H9 (cell line): ENCODE data around the gene GPC6. TPM values are rescaled to one million over a fixed set of nuclear protein-coding genes. Genes with fewer than 3 reads are reported as not detected.

Experiments
- DNase-seq: peaks from one replicate; pipeline ENCODE4 v3.0.0-alpha.2; 2017
- H2AFZ ChIP-seq: one replicate; pipeline ENCODE4 v1.6.1; 2013; ENCODE audit warnings: mild to moderate bottlenecking, low read length, control low read depth, moderate library complexity
- H2AK5ac ChIP-seq: 2 replicates; pipeline ENCODE4 v1.6.1; 2013; ENCODE audit warnings: low read length, control low read depth, mixed read lengths; ENCODE audit not compliant: insufficient read length
- H2BK120ac ChIP-seq: one replicate; pipeline ENCODE4 v1.6.1; 2013; ENCODE audit warnings: low read depth, mild to moderate bottlenecking, low read length, control low read depth, inconsistent platforms; ENCODE audit not compliant: poor library complexity, severe bottlenecking
- H2BK12ac ChIP-seq: 2 replicates; pipeline ENCODE4 v1.6.1; 2013; ENCODE audit warnings: low read length, control low read depth, mixed read lengths, low read depth; ENCODE audit not compliant: insufficient read length
- H2BK15ac ChIP-seq: 2 replicates; pipeline ENCODE4 v1.6.1; 2013; ENCODE audit warnings: low read depth, low read length, control low read depth
- H2BK20ac ChIP-seq: one replicate; pipeline ENCODE4 v1.6.1; 2013; ENCODE audit warnings: low read depth, mild to moderate bottlenecking, low read length, control low read depth, inconsistent platforms; ENCODE audit not compliant: poor library complexity, severe bottlenecking
- H2BK5ac ChIP-seq: 2 replicates; pipeline ENCODE4 v1.6.1; 2013; ENCODE audit warnings: low read length, control low read depth, mixed read lengths; ENCODE audit not compliant: insufficient read length
- H3K14ac ChIP-seq: 2 replicates; pipeline ENCODE4 v1.6.1; 2013; ENCODE audit warnings: low read length, control low read depth; ENCODE audit not compliant: insufficient read depth
- H3K18ac ChIP-seq: 2 replicates; pipeline ENCODE4 v1.6.1; 2013; ENCODE audit warnings: low read depth, mild to moderate bottlenecking, mixed read lengths, low read length, control low read depth; ENCODE audit not compliant: insufficient read length
- H3K23ac ChIP-seq: 2 replicates; pipeline ENCODE4 v1.6.1; 2013; ENCODE audit warnings: low read length, control low read depth, mixed read lengths, low read depth; ENCODE audit not compliant: insufficient read length
- H3K23me2 ChIP-seq: 2 replicates; pipeline ENCODE4 v1.6.1; 2013; ENCODE audit warnings: low read depth, mild to moderate bottlenecking, mixed read lengths, low read length, control low read depth; ENCODE audit not compliant: insufficient read length, poor library complexity, severe bottlenecking
- H3K27ac ChIP-seq: 2 replicates; pipeline ENCODE4 v1.5.1; 2013; ENCODE audit warnings: low read length, control low read depth, mixed read lengths, low read depth; ENCODE audit not compliant: insufficient read length
- H3K27me3 ChIP-seq: 2 replicates; pipeline ENCODE4 v1.6.1; 2013; ENCODE audit warnings: low read length, control low read depth, inconsistent platforms; ENCODE audit not compliant: insufficient read depth
- H3K4ac ChIP-seq: 2 replicates; pipeline ENCODE4 v1.6.1; 2013; ENCODE audit warnings: low read depth, mild to moderate bottlenecking, control low read depth, inconsistent platforms, low read length, moderate library complexity
- H3K4me1 ChIP-seq: 2 replicates; pipeline ENCODE4 v1.6.1; 2013; ENCODE audit warnings: low read length, control low read depth, inconsistent platforms; ENCODE audit not compliant: insufficient read depth
- H3K4me2 ChIP-seq: 2 replicates; pipeline ENCODE4 v1.6.1; 2013; ENCODE audit warnings: low read length, control low read depth, mixed read lengths; ENCODE audit not compliant: insufficient read length, insufficient read depth
- H3K56ac ChIP-seq: 2 replicates; pipeline ENCODE4 v1.6.1; 2013; ENCODE audit warnings: low read depth, mild to moderate bottlenecking, mixed read lengths, low read length, control low read depth; ENCODE audit not compliant: insufficient read length
- H3K79me1 ChIP-seq: 2 replicates; pipeline ENCODE4 v1.6.1; 2013; ENCODE audit warnings: low read depth, mild to moderate bottlenecking, moderate library complexity, low read length, control low read depth, inconsistent platforms; ENCODE audit not compliant: insufficient read depth, poor library complexity, severe bottlenecking
- H3K79me2 ChIP-seq: 2 replicates; pipeline ENCODE4 v1.6.1; 2013; ENCODE audit warnings: low read length, control low read depth, inconsistent platforms; ENCODE audit not compliant: insufficient read depth
- H3K9ac ChIP-seq: 2 replicates; pipeline ENCODE4 v1.6.1; 2013; ENCODE audit warnings: low read length, control low read depth, mixed read lengths; ENCODE audit not compliant: insufficient read length; ENCODE audit errors: extremely low read depth
- H3K9me3 ChIP-seq: one replicate; pipeline ENCODE4 v1.6.1; 2013; ENCODE audit warnings: low read depth, low read length, inconsistent platforms; ENCODE audit not compliant: control insufficient read depth
- H3T11ph ChIP-seq: one replicate; pipeline ENCODE4 v1.6.1; 2013; ENCODE audit warnings: mild to moderate bottlenecking, low read length, control low read depth, inconsistent platforms
- H4K20me1 ChIP-seq: one replicate; pipeline ENCODE4 v1.6.1; 2013; ENCODE audit not compliant: control insufficient read depth, insufficient read length, insufficient read depth
- H4K5ac ChIP-seq: 2 replicates; pipeline ENCODE4 v1.6.1; 2013; ENCODE audit warnings: low read depth, mild to moderate bottlenecking, mixed read lengths, low read length, control low read depth; ENCODE audit not compliant: insufficient read length
- H4K8ac ChIP-seq: replicated peaks from 2 replicates; pipeline ENCODE4 v1.6.1; 2013; ENCODE audit warnings: low read length, control low read depth, mixed read lengths, low read depth; ENCODE audit not compliant: insufficient read length
- H4K91ac ChIP-seq: 2 replicates; pipeline ENCODE4 v1.6.1; 2013; ENCODE audit warnings: low read depth, mild to moderate bottlenecking, moderate library complexity, mixed read lengths, low read length, control low read depth; ENCODE audit not compliant: insufficient read length
- H3K27ac Mint-ChIP-seq, 3 experiments: 2 replicates in 2 of 3; 3 replicates in 1 of 3; pipeline ENCODE4 v1.8.0; 2020 to 2021; ENCODE audit warnings: mixed read lengths in 3 of 3, mild to moderate bottlenecking in 1 of 3, moderate library complexity in 1 of 3
- H3K27me3 Mint-ChIP-seq: 2 replicates; pipeline ENCODE4 v1.8.0; 2021; ENCODE audit warnings: low read depth, mild to moderate bottlenecking, moderate library complexity, mixed read lengths
- H3K36me3 Mint-ChIP-seq, 3 experiments: 2 replicates in 2 of 3; 3 replicates in 1 of 3; pipeline ENCODE4 v1.8.0; 2020 to 2021; ENCODE audit warnings: low read depth in 3 of 3, mixed read lengths in 3 of 3; ENCODE audit not compliant: insufficient read depth in 1 of 3
- H3K4me1 Mint-ChIP-seq, 2 experiments: 2 replicates each; pipeline ENCODE4 v1.8.0; 2020; ENCODE audit warnings: mixed read lengths in 2 of 2
- H3K4me3 Mint-ChIP-seq, 2 experiments: 2 replicates in 1 of 2; 3 replicates in 1 of 2; pipeline ENCODE4 v1.8.0; 2020 to 2021; ENCODE audit warnings: mild to moderate bottlenecking in 2 of 2, mixed read lengths in 2 of 2, moderate library complexity in 1 of 2
- H3K9me3 Mint-ChIP-seq, 2 experiments: 2 replicates in 1 of 2; 3 replicates in 1 of 2; pipeline ENCODE4 v1.8.0; 2020; ENCODE audit warnings: mild to moderate bottlenecking in 2 of 2, mixed read lengths in 2 of 2, moderate library complexity in 1 of 2
- CTCF ChIP-seq: fragments of 200-600 bp; sonication (generic); conservative IDR thresholded peaks from 3 replicates; pipeline ENCODE4 v1.8.0; 2021; ENCODE audit warnings: antibody characterized with exemption, mild to moderate bottlenecking
- WGBS: extraction: QIAGEN DNeasy Blood & Tissue Kit; methylation state at CpG from one replicate; pipeline ENCODE4 v1.1.7; 2013; ENCODE audit warnings: missing lambda C conversion rate, low lambda C conversion rate, mixed read lengths; ENCODE audit not compliant: insufficient read length; ENCODE audit errors: extremely low coverage; 5-methylcytosine and 5-hydroxymethylcytosine counted together
- total RNA-seq: library from RNA; stranded (reverse); gene quantifications from 2 replicates; pipeline ENCODE4 v1.2.1, GENCODE V29; 2021

The GPC6 gene
- total RNA-seq, 1 experiment from 2014 or later: 15.6 TPM

- no peaks in the 10 kb centered on the region for H3K23me2 ChIP-seq
- no peaks in the 10 kb centered on the region for H3K9me3 ChIP-seq
- no peak overlapping the region for H3K27ac ChIP-seq
- H3K4me1 ChIP-seq: no peaks in the 10 kb centered on the region
- no peak overlapping the region for H4K5ac ChIP-seq
- WGBS: no CpG with 5 or more reads among the region's 3 CpGs
- no peak overlapping the region for H3K23ac ChIP-seq
- no peak overlapping the region for H3K14ac ChIP-seq
- H3K4me3 Mint-ChIP-seq: no peak overlapping the region
- H3K36me3 Mint-ChIP-seq: no peaks in the 10 kb centered on the region; a peak in 1 of 7 replicates
- H3K27me3 Mint-ChIP-seq: no peaks in the 10 kb centered on the region
- no peak overlapping the region for H2BK15ac ChIP-seq
- H3K4ac ChIP-seq: no peak overlapping the region
- H3K4me1 Mint-ChIP-seq: peaks cover 5 to 6% of the 10 kb centered on the region in 2 experiments
- no peaks in the 10 kb centered on the region for H3K27me3 ChIP-seq
- H2AFZ ChIP-seq: no peak overlapping the region
- no peak overlapping the region for H3K4me2 ChIP-seq
- no peak overlapping the region for H3K27ac Mint-ChIP-seq
- no peaks in the 10 kb centered on the region for H4K20me1 ChIP-seq
- no peak overlapping the region for H2BK5ac ChIP-seq
- no peak overlapping the region for H2BK12ac ChIP-seq
- no peaks in the 10 kb centered on the region for H3K79me2 ChIP-seq
- no peak for DNase-seq
- no peak overlapping the region for H2AK5ac ChIP-seq
- peaks cover 2 to 3% of the 10 kb centered on the region in 2 experiments; a peak in 2 of 5 replicates for H3K9me3 Mint-ChIP-seq
- H4K91ac ChIP-seq: no peak overlapping the region
- no peaks in the 10 kb centered on the region for H3K79me1 ChIP-seq
- no peak overlapping the region for H4K8ac ChIP-seq
- no peak overlapping the region for H3K9ac ChIP-seq
- no peak overlapping the region for H2BK120ac ChIP-seq
- H2BK20ac ChIP-seq: no peak overlapping the region
- TF ChIP-seq CTCF: no peak
- H3K18ac ChIP-seq: no peak overlapping the region
- no peak overlapping the region for H3T11ph ChIP-seq
- H3K56ac ChIP-seq: no peak overlapping the region
These were observed 1186.4 kb downstream of the GPC6 start for GRCh38 chr13:94412870-94413597.
